Measurements from ENCODE around the gene NOCT.
"Not testable (repeated sequence)": the region's sequence is repeated elsewhere in the genome, so short reads cannot be mapped to it uniquely, and the experiment has no call there.

NOCT gene

GRCh38 chr4:139015269-139015947 is at the start of gene NOCT:
NOCT (plus strand) TSS chr4:139015781; CDS start chr4:139015982, 201 bp downstream.
- DNase-seq, result peak; percentile 84

GRCh38 chr4:138967313-138967712 is 48.3 kb upstream of the NOCT start:
- no peak for DNase-seq

- DNase-seq, result no peak
Measured at GRCh38 chr4:138972956-138973801, 42.4 kb upstream of the NOCT start.

GRCh38 chr4:138975225-138975624 is 40.4 kb upstream of the NOCT start:
- DNase-seq, result no peak

GRCh38 chr4:138976526-138976925 is 39.1 kb upstream of the NOCT start:
- DNase-seq, result no peak

- no peak for DNase-seq
Measured at GRCh38 chr4:138977524-138977923, 38.1 kb upstream of the NOCT start.

- no peak for DNase-seq
Measured at GRCh38 chr4:138978028-138978585, 37.5 kb upstream of the NOCT start.

GRCh38 chr4:138978600-138978999 is 37.0 kb upstream of the NOCT start:
- no peak for DNase-seq

GRCh38 chr4:138979742-138980141 is 35.8 kb upstream of the NOCT start:
- DNase-seq, result no peak

GRCh38 chr4:138981930-138982390 is 33.6 kb upstream of the NOCT start:
- DNase-seq, result no peak

- DNase-seq, result no peak
Measured at GRCh38 chr4:138982754-138983153, 32.8 kb upstream of the NOCT start.

GRCh38 chr4:138983690-138984089 is 31.9 kb upstream of the NOCT start:
- DNase-seq, result no peak

- no peak for DNase-seq
Measured at GRCh38 chr4:138984647-138985046, 30.9 kb upstream of the NOCT start.

GRCh38 chr4:138992676-138993075 is 22.9 kb upstream of the NOCT start:
- no peak for DNase-seq

- DNase-seq, result no peak
Measured at GRCh38 chr4:138996090-138996489, 19.5 kb upstream of the NOCT start.

GRCh38 chr4:138999666-139000065 is 15.9 kb upstream of the NOCT start:
- DNase-seq, result no peak

GRCh38 chr4:139000134-139000533 is 15.4 kb upstream of the NOCT start:
- not testable (repeated sequence) for DNase-seq

- DNase-seq, result not testable (repeated sequence)
Measured at GRCh38 chr4:139001430-139001829, 14.2 kb upstream of the NOCT start.

- not testable (repeated sequence) for DNase-seq
Measured at GRCh38 chr4:139003668-139004067, 11.9 kb upstream of the NOCT start.

GRCh38 chr4:139005774-139006173 is 9.8 kb upstream of the NOCT start:
- no peak for DNase-seq

- DNase-seq, result no peak
Measured at GRCh38 chr4:139007640-139008039, 7.9 kb upstream of the NOCT start.

- DNase-seq, result not testable (repeated sequence)
Measured at GRCh38 chr4:139008278-139008677, 7.3 kb upstream of the NOCT start.

- DNase-seq, result no peak
Measured at GRCh38 chr4:139009702-139010101, 5.9 kb upstream of the NOCT start.

Measured in activated CD4-positive, alpha-beta T cell treated with anti-CD3 and anti-CD28 coated beads for 1 hour (primary cell).